GM23338 (cell line): Measurements from ENCODE around the gene PEX19. TPM values are rescaled to one million over a fixed set of nuclear protein-coding genes. Genes with fewer than 3 reads are reported as not detected.
A peak's percentile ranks its signal among the peaks of the same experiment; 100 is the strongest.

Source experiments
- ATAC-seq: fragments of 200-7000 bp; cut with Tn5 transposase; 3 replicates; pipeline ENCODE4 v1.9.1; 2020
- DNase-seq: peaks from one replicate; pipeline ENCODE4 v3.0.0-alpha.2; 2015; ENCODE audit warnings: low spot score
- H2AFZ ChIP-seq: fragments of 200-600 bp; sonication (generic); 2 replicates; pipeline ENCODE4 v1.8.0; 2016; ENCODE audit warnings: antibody characterized with exemption, mild to moderate bottlenecking, moderate library complexity
- H3F3A ChIP-seq: fragments of 200-600 bp; sonication (generic); replicated peaks from 2 replicates; pipeline ENCODE4 v1.8.0; 2017; ENCODE audit warnings: antibody characterized with exemption, mixed run types, low read depth
- H3K27ac ChIP-seq: fragments of 200-600 bp; sonication (generic); 2 replicates; pipeline ENCODE4 v1.6.1; 2016; ENCODE audit warnings: low read depth
- H3K27me3 ChIP-seq: fragments of 200-600 bp; sonication (generic); 2 replicates; pipeline ENCODE4 v1.8.0; 2016; ENCODE audit warnings: mild to moderate bottlenecking, mixed run types, moderate library complexity; ENCODE audit not compliant: insufficient read depth
- H3K36me3 ChIP-seq: fragments of 200-600 bp; sonication (generic); 2 replicates; pipeline ENCODE4 v1.8.0; 2016; ENCODE audit warnings: mild to moderate bottlenecking; ENCODE audit not compliant: insufficient read depth
- H3K4me1 ChIP-seq: fragments of 200-600 bp; sonication (generic); 2 replicates; pipeline ENCODE4 v1.8.0; 2016; ENCODE audit warnings: mild to moderate bottlenecking, moderate library complexity; ENCODE audit not compliant: insufficient read depth
- H3K4me2 ChIP-seq: fragments of 200-600 bp; sonication (generic); 2 replicates; pipeline ENCODE4 v1.7.1; 2017; ENCODE audit warnings: mixed run types
- H3K4me3 ChIP-seq: fragments of 200-600 bp; sonication (generic); 2 replicates; pipeline ENCODE4 v1.6.1; 2016; ENCODE audit warnings: mixed run types
- H3K79me2 ChIP-seq: fragments of 200-600 bp; sonication (generic); replicated peaks from 2 replicates; pipeline ENCODE4 v1.8.0; 2017; ENCODE audit warnings: mild to moderate bottlenecking; ENCODE audit not compliant: insufficient read depth
- H3K9me2 ChIP-seq: fragments of 200-600 bp; sonication (generic); 2 replicates; pipeline ENCODE4 v1.8.0; 2017; ENCODE audit not compliant: insufficient read depth
- H4K20me1 ChIP-seq: fragments of 200-600 bp; sonication (generic); replicated peaks from 2 replicates; pipeline ENCODE4 v1.8.0; 2017; ENCODE audit warnings: mild to moderate bottlenecking; ENCODE audit not compliant: insufficient read depth
- H3K27ac Mint-ChIP-seq: 2 replicates; pipeline ENCODE4 v1.8.0; 2020; ENCODE audit warnings: inconsistent platforms, mild to moderate bottlenecking, moderate library complexity, mixed read lengths
- H3K27me3 Mint-ChIP-seq: 3 replicates; pipeline ENCODE4 v1.8.0; 2022; ENCODE audit warnings: low read depth, mild to moderate bottlenecking, moderate library complexity, mixed read lengths, inconsistent platforms; ENCODE audit not compliant: insufficient read depth, poor library complexity
- H3K36me3 Mint-ChIP-seq: 3 replicates; pipeline ENCODE4 v1.8.0; 2021; ENCODE audit warnings: low read depth, mild to moderate bottlenecking, inconsistent platforms, moderate library complexity, mixed read lengths
- H3K4me1 Mint-ChIP-seq: 3 replicates; pipeline ENCODE4 v1.8.0; 2020; ENCODE audit warnings: mild to moderate bottlenecking, inconsistent platforms, mixed read lengths
- H3K4me3 Mint-ChIP-seq: 3 replicates; pipeline ENCODE4 v1.8.0; 2021; ENCODE audit warnings: moderate library complexity, mild to moderate bottlenecking, inconsistent platforms, mixed read lengths
- H3K9me3 Mint-ChIP-seq: 3 replicates; pipeline ENCODE4 v1.8.0; 2020; ENCODE audit warnings: moderate library complexity, mild to moderate bottlenecking, inconsistent platforms, mixed read lengths
- CREB1 ChIP-seq: fragments of 250-450 bp; sonication (Bioruptor Pico); IDR thresholded peaks from 2 replicates; pipeline ENCODE4 v1.5.0; 2020; ENCODE audit warnings: low read depth, mild to moderate bottlenecking, moderate library complexity
- CTCF ChIP-seq, 2 experiments: fragments of 200-600 bp in 1 of 2; sonication (generic) in 1 of 2; conservative IDR thresholded peaks; 2 replicates each; pipeline versions ENCODE4 v1.5.1 to v1.6.1; 2016 to 2017; ENCODE audit warnings: antibody characterized with exemption in 2 of 2, low read depth in 2 of 2, mild to moderate bottlenecking in 2 of 2, moderate library complexity in 1 of 2
- ETS1 ChIP-seq: IDR thresholded peaks from 2 replicates; pipeline ENCODE4 v1.6.1; 2016; ENCODE audit warnings: antibody characterized with exemption
- EZH2phosphoT487 ChIP-seq: fragments of 200-600 bp; sonication (generic); IDR thresholded peaks from one replicate; pipeline ENCODE4 v1.8.1; 2018; ENCODE audit warnings: antibody characterized with exemption; ENCODE audit not compliant: unreplicated experiment
- JUNB ChIP-seq: IDR thresholded peaks from one replicate; pipeline ENCODE4 v1.6.1; 2016; ENCODE audit warnings: antibody characterized with exemption; ENCODE audit not compliant: unreplicated experiment
- NANOG ChIP-seq: IDR thresholded peaks from 2 replicates; pipeline ENCODE4 v1.6.1; 2016; ENCODE audit warnings: antibody characterized with exemption, borderline replicate concordance
- POLR2AphosphoS5 ChIP-seq: IDR thresholded peaks from 2 replicates; pipeline ENCODE4 v1.6.1; 2016; ENCODE audit warnings: antibody characterized with exemption, low read depth
- STAT1 ChIP-seq: IDR thresholded peaks from one replicate; pipeline ENCODE4 v1.6.1; 2016; ENCODE audit warnings: antibody characterized with exemption; ENCODE audit not compliant: unreplicated experiment
- ZNF114 ChIP-seq: fragments of 250-450 bp; sonication (Bioruptor Pico); IDR thresholded peaks from 2 replicates; pipeline ENCODE4 v1.5.0; 2020; ENCODE audit warnings: mild to moderate bottlenecking, moderate library complexity
- ZNF331 ChIP-seq: fragments of 250-450 bp; sonication (Bioruptor Pico); IDR thresholded peaks from 2 replicates; pipeline ENCODE4 v1.5.0; 2020; ENCODE audit warnings: low read depth, mild to moderate bottlenecking, moderate library complexity
- polyA plus RNA-seq: library from polyadenylated mRNA; unstranded; fragments of >200 nt; fragmentation: Nextera tagmentation; extraction: Ambion mirVana; gene quantifications from 2 replicates; pipeline ENCODE4 v1.2.1, GENCODE V29; 2016
- total RNA-seq: library from RNA; depleted of rRNA; stranded (reverse); fragments of >200 nt; shearing (Covaris generic); gene quantifications from 2 replicates; pipeline ENCODE4 v1.2.3, GENCODE V29; 2014
- TF ChIP-seq, protein P1 (sequence below): fragments of 250-450 bp; sonication (Bioruptor Pico); IDR thresholded peaks from 2 replicates; pipeline ENCODE4 v1.5.0; 2020; ENCODE audit warnings: mild to moderate bottlenecking, moderate library complexity

PEX19 gene
- total and polyA plus RNA-seq, 2 experiments from 2014 or later = 21.8 to 56.7 TPM

- TF ChIP-seq CTCF (conservative IDR thresholded peaks at IDR 0.05; ENCODE audit: low read depth in 2 of 2) (no peak), CREB1 (CRISPR knock-in tag) (no peak)
These were observed 39.5 kb downstream of the PEX19 start (continued) for GRCh38 chr1:160245434-160245833.

- Mint-ChIP-seq H3K4me1 (peaks cover 7% of the 10 kb centered on the region; the same call in 2 of the 3 replicates), H3K27ac (no peak overlapping the region), H3K27me3 (peaks cover 2% of the 10 kb centered on the region), H3K4me3 (no peak overlapping the region), H3K36me3 (peaks cover 30% of the 10 kb centered on the region), H3K9me3 (no peaks in the 10 kb centered on the region)
- no peak overlapping the region for H3K4me2 ChIP-seq
- no peaks in the 10 kb centered on the region for H3K27me3 ChIP-seq
- H3F3A ChIP-seq = 0 out of 2 replicates have a peak, but pooled peaks cover 3% of the 10 kb centered on the region
- peaks cover 20% of the 10 kb centered on the region for H3K36me3 ChIP-seq
- DNase-seq (no peak), ATAC-seq (no peak)
- H2AFZ ChIP-seq = no peak overlapping the region
- peaks cover 5% of the 10 kb centered on the region; the same call in 1 of the 2 replicates for H3K4me1 ChIP-seq
- no peaks in the 10 kb centered on the region for H3K9me2 ChIP-seq
- H3K4me3 ChIP-seq = no peak overlapping the region
- H3K79me2 ChIP-seq = peaks cover 71% of the 10 kb centered on the region
- peaks cover 36% of the 10 kb centered on the region for H4K20me1 ChIP-seq
- peak overlapping the region; percentile 56 for H3K27ac ChIP-seq
- TF ChIP-seq POLR2AphosphoS5 (no peak), ZNF331 (CRISPR knock-in tag) (no peak), ZNF114 (CRISPR knock-in tag) (no peak), CTCF (conservative IDR thresholded peaks at IDR 0.05; ENCODE audit: low read depth in 2 of 2) (no peak), STAT1 (no peak), CREB1 (CRISPR knock-in tag) (no peak), EZH2phosphoT487 (no peak), ETS1 (no peak), JUNB (no peak), NANOG (no peak)
- TF ChIP-seq, protein P1, sequence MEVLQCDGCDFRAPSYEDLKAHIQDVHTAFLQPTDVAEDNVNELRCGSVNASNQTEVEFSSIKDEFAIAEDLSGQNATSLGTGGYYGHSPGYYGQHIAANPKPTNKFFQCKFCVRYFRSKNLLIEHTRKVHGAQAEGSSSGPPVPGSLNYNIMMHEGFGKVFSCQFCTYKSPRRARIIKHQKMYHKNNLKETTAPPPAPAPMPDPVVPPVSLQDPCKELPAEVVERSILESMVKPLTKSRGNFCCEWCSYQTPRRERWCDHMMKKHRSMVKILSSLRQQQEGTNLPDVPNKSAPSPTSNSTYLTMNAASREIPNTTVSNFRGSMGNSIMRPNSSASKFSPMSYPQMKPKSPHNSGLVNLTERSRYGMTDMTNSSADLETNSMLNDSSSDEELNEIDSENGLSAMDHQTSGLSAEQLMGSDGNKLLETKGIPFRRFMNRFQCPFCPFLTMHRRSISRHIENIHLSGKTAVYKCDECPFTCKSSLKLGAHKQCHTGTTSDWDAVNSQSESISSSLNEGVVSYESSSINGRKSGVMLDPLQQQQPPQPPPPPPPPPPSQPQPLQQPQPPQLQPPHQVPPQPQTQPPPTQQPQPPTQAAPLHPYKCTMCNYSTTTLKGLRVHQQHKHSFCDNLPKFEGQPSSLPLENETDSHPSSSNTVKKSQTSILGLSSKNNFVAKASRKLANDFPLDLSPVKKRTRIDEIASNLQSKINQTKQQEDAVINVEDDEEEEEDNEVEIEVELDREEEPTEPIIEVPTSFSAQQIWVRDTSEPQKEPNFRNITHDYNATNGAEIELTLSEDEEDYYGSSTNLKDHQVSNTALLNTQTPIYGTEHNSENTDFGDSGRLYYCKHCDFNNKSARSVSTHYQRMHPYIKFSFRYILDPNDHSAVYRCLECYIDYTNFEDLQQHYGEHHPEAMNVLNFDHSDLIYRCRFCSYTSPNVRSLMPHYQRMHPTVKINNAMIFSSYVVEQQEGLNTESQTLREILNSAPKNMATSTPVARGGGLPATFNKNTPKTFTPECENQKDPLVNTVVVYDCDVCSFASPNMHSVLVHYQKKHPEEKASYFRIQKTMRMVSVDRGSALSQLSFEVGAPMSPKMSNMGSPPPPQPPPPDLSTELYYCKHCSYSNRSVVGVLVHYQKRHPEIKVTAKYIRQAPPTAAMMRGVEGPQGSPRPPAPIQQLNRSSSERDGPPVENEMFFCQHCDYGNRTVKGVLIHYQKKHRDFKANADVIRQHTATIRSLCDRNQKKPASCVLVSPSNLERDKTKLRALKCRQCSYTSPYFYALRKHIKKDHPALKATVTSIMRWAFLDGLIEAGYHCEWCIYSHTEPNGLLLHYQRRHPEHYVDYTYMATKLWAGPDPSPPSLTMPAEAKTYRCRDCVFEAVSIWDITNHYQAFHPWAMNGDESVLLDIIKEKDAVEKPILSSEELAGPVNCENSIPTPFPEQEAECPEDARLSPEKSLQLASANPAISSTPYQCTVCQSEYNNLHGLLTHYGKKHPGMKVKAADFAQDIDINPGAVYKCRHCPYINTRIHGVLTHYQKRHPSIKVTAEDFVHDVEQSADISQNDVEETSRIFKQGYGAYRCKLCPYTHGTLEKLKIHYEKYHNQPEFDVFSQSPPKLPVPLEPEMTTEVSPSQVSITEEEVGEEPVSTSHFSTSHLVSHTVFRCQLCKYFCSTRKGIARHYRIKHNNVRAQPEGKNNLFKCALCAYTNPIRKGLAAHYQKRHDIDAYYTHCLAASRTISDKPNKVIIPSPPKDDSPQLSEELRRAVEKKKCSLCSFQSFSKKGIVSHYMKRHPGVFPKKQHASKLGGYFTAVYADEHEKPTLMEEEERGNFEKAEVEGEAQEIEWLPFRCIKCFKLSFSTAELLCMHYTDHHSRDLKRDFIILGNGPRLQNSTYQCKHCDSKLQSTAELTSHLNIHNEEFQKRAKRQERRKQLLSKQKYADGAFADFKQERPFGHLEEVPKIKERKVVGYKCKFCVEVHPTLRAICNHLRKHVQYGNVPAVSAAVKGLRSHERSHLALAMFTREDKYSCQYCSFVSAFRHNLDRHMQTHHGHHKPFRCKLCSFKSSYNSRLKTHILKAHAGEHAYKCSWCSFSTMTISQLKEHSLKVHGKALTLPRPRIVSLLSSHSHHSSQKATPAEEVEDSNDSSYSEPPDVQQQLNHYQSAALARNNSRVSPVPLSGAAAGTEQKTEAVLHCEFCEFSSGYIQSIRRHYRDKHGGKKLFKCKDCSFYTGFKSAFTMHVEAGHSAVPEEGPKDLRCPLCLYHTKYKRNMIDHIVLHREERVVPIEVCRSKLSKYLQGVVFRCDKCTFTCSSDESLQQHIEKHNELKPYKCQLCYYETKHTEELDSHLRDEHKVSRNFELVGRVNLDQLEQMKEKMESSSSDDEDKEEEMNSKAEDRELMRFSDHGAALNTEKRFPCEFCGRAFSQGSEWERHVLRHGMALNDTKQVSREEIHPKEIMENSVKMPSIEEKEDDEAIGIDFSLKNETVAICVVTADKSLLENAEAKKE = no peak
These were observed 40.7 kb downstream of the PEX19 start for GRCh38 chr1:160244209-160244608.
